ENCODE data around the gene FBP1.

DNA sequence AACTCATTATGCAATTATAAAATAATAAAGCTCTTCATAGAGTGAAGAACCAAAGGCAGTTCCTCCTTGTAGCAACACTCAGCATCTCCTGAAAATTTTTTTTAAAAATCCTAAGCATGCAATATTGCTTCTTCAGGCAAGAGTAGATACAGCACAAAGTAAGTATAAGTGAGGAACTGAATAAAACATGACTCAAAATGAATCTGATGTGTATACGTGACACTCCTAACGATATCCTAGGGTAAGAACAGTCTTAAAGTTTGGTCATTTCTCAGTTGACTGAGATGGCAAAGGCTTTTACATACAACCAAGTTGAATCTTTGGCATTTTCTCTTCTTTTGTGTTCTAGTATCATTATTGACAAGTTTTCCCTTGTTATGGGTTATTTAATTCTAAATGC, 46.0 kb upstream of the FBP1 start:
- TF ChIP-seq, protein P1, sequence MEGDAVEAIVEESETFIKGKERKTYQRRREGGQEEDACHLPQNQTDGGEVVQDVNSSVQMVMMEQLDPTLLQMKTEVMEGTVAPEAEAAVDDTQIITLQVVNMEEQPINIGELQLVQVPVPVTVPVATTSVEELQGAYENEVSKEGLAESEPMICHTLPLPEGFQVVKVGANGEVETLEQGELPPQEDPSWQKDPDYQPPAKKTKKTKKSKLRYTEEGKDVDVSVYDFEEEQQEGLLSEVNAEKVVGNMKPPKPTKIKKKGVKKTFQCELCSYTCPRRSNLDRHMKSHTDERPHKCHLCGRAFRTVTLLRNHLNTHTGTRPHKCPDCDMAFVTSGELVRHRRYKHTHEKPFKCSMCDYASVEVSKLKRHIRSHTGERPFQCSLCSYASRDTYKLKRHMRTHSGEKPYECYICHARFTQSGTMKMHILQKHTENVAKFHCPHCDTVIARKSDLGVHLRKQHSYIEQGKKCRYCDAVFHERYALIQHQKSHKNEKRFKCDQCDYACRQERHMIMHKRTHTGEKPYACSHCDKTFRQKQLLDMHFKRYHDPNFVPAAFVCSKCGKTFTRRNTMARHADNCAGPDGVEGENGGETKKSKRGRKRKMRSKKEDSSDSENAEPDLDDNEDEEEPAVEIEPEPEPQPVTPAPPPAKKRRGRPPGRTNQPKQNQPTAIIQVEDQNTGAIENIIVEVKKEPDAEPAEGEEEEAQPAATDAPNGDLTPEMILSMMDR (IDR thresholded peaks at IDR 0.05), result no peak
- no peak for TF ChIP-seq POLR2A (IDR thresholded peaks at IDR 0.05)
